IPS-18c (cell line): ENCODE measurements around the gene FLII.

Source experiments
- H3K4me3 ChIP-seq: 2 replicates; pipeline ENCODE4 v1.7.0; 2013; ENCODE audit warnings: low read depth, mild to moderate bottlenecking, low read length, moderate library complexity; ENCODE audit not compliant: insufficient read depth
- H3K9me3 ChIP-seq: one replicate; pipeline ENCODE4 v1.6.1; 2013; ENCODE audit warnings: mild to moderate bottlenecking, low read length, moderate library complexity; ENCODE audit not compliant: control insufficient read depth, insufficient read depth

Gene FLII

GRCh38 chr17:18205861-18206260 is 52.7 kb downstream of the FLII start:
- H3K4me3 ChIP-seq = no peak overlapping the region
- no peaks in the 10 kb centered on the region for H3K9me3 ChIP-seq

GRCh38 chr17:18203308-18203707 is 55.2 kb downstream of the FLII start:
- Histone ChIP-seq H3K4me3 (no peak overlapping the region), H3K9me3 (no peaks in the 10 kb centered on the region)

GRCh38 chr17:18201108-18201507 is 57.4 kb downstream of the FLII start:
- Histone ChIP-seq H3K9me3 (no peaks in the 10 kb centered on the region), H3K4me3 (no peak overlapping the region)

- no peak overlapping the region for H3K4me3 ChIP-seq
- no peaks in the 10 kb centered on the region for H3K9me3 ChIP-seq
These were observed 60.0 kb downstream of the FLII start for GRCh38 chr17:18198530-18198929.

- no peak overlapping the region for H3K4me3 ChIP-seq
- H3K9me3 ChIP-seq = no peaks in the 10 kb centered on the region
These were observed 60.9 kb downstream of the FLII start for GRCh38 chr17:18197535-18198194.

GRCh38 chr17:18195246-18195645 is 63.3 kb downstream of the FLII start:
- Histone ChIP-seq H3K9me3 (no peaks in the 10 kb centered on the region), H3K4me3 (no peak overlapping the region)
